ENCODE results near the gene WDR64. TPM values are rescaled to one million over a fixed set of nuclear protein-coding genes. Genes with fewer than 3 reads are reported as not detected.

Gene WDR64
- total and polyA plus RNA-seq, 2 of the 13 experiments (the other 11 are each of a cell fraction or from before 2014, with no cell fraction given), result not detected

GRCh38 chr1:241640867-241641622 is 11.0 kb upstream of the WDR64 start (continued):
- TF ChIP-seq LBX2 (CRISPR knock-in tag; IDR thresholded peaks at IDR 0.05; ENCODE audit: borderline replicate concordance), result no peak
- no peak for TF ChIP-seq THAP11 (CRISPR knock-in tag; IDR thresholded peaks at IDR 0.05)
- TF ChIP-seq ATF1 (CRISPR knock-in tag; IDR thresholded peaks at IDR 0.05), result no peak
- TF ChIP-seq EHMT2 (IDR thresholded peaks at IDR 0.05; ENCODE audit: borderline replicate concordance, low read depth, low read length), result no peak
- TF ChIP-seq HNRNPL (IDR thresholded peaks at IDR 0.05; ENCODE audit: low read depth, low read length), result no peak
- 0 out of 2 replicates have a peak, but pooled peaks have one; percentile 3 for TF ChIP-seq ZNF512B (CRISPR knock-in tag; IDR thresholded peaks at IDR 0.05; ENCODE audit: borderline replicate concordance)
- peak; percentile 78 for TF ChIP-seq ZFX (CRISPR knock-in tag; IDR thresholded peaks at IDR 0.05; ENCODE audit: low read depth)
- no peak for TF ChIP-seq ZNF646 (CRISPR knock-in tag; IDR thresholded peaks at IDR 0.05)
- no peak for TF ChIP-seq MIER2 (CRISPR knock-in tag; IDR thresholded peaks at IDR 0.05)
- no peak for TF ChIP-seq ARID3A (IDR thresholded peaks at IDR 0.05; ENCODE audit: low read depth, low read length)
- TF ChIP-seq MTERF4 (CRISPR knock-in tag; IDR thresholded peaks at IDR 0.05), result no peak
- 0 out of 2 replicates have a peak, but pooled peaks have one; percentile 28 for TF ChIP-seq ZBTB8A (CRISPR knock-in tag; IDR thresholded peaks at IDR 0.05; ENCODE audit: borderline replicate concordance, low read depth)
- no peak for TF ChIP-seq ZNF570 (CRISPR knock-in tag; IDR thresholded peaks at IDR 0.05; ENCODE audit: borderline replicate concordance)
- TF ChIP-seq ZNF580 (CRISPR knock-in tag; IDR thresholded peaks at IDR 0.05; ENCODE audit: borderline replicate concordance, low read depth), result no peak
- TF ChIP-seq DPF2 (CRISPR knock-in tag; IDR thresholded peaks at IDR 0.05; ENCODE audit: borderline replicate concordance, low read depth), result no peak
